ENCODE data around the gene METTL16.

DNA sequence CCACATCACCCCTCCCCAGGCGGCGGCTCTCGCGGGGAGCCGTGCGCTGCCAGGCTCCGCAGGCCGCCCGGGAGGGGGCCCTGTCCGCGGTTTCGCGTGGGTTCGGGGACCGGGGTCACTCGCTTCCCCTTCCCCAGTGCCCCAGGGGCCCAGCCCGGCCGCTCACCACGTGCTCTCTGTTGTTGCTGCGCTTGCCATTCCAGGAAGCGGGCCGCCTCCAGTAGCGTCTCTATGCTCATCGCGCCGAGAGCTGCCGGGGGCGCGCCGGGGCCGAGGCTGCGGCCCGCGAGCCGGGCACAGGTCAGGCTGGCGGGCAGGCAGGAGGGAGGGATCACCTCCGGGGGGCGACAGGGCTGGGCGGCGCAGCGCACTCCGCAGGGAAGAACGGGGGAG is 111.2 kb downstream of the METTL16 start:
- TF ChIP-seq RARB (CRISPR knock-in tag; IDR thresholded peaks at IDR 0.05) (no peak), ZFP30 (CRISPR knock-in tag; IDR thresholded peaks at IDR 0.05) (no peak), ZNF8 (CRISPR knock-in tag; IDR thresholded peaks at IDR 0.05) (no peak), CSDC2 (CRISPR knock-in tag; IDR thresholded peaks at IDR 0.05) (no peak), TCF4 (CRISPR knock-in tag; IDR thresholded peaks at IDR 0.05; ENCODE audit: borderline replicate concordance) (no peak)
- TF ChIP-seq, protein P1, sequence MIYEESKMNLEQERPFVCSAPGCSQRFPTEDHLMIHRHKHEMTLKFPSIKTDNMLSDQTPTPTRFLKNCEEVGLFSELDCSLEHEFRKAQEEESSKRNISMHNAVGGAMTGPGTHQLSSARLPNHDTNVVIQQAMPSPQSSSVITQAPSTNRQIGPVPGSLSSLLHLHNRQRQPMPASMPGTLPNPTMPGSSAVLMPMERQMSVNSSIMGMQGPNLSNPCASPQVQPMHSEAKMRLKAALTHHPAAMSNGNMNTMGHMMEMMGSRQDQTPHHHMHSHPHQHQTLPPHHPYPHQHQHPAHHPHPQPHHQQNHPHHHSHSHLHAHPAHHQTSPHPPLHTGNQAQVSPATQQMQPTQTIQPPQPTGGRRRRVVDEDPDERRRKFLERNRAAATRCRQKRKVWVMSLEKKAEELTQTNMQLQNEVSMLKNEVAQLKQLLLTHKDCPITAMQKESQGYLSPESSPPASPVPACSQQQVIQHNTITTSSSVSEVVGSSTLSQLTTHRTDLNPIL (CRISPR knock-in tag; IDR thresholded peaks at IDR 0.05; ENCODE audit: low read depth): no peak
- TF ChIP-seq, protein P2, sequence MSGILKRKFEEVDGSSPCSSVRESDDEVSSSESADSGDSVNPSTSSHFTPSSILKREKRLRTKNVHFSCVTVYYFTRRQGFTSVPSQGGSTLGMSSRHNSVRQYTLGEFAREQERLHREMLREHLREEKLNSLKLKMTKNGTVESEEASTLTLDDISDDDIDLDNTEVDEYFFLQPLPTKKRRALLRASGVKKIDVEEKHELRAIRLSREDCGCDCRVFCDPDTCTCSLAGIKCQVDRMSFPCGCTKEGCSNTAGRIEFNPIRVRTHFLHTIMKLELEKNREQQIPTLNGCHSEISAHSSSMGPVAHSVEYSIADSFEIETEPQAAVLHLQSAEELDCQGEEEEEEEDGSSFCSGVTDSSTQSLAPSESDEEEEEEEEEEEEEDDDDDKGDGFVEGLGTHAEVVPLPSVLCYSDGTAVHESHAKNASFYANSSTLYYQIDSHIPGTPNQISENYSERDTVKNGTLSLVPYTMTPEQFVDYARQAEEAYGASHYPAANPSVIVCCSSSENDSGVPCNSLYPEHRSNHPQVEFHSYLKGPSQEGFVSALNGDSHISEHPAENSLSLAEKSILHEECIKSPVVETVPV (CRISPR knock-in tag; IDR thresholded peaks at IDR 0.05): no peak
